ENCODE measurements around the gene UBFD1.

DNA sequence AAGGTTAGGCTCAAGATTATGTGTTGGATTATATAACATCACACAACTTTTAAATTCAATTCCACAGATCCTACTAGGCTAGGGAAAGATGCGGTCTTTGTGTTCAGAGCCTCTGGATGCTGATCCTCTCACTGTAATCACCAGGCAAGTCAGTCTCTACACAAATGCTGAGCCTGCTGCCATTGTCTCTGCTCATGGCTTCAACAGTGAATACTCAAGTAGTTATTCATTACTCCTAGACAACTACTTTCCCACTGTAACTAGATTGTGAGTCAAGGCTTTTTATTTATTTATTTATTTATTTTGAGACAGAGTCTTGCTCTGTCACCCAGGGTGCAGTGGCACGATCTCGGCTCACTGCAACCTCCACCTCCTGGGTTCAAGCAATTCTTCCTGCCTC lies 54.4 kb downstream of the UBFD1 start:
- no peak for TF ChIP-seq CTCF (IDR thresholded peaks at IDR 0.05)
- TF ChIP-seq POLR2A (IDR thresholded peaks at IDR 0.05) = no peak
